Right renal cortex interstitium (tissue), 3 donors: ENCODE results near the gene SEC62. TPM values are rescaled to one million over a fixed set of nuclear protein-coding genes. Genes with fewer than 3 reads are reported as not detected.

Source experiments
- DNase-seq, 3 donors: peaks; one replicate each; pipeline ENCODE4 v3.0.0-alpha.2; 2013; ENCODE audit warnings: low read depth in 3 of 3, low spot score in 2 of 3
- polyA plus RNA-seq, 3 donors: library from polyadenylated mRNA; unstranded; fragments of 120-200 nt; gene quantifications; one replicate each; pipeline ENCODE4 v1.2.1, GENCODE V29; 2013; ENCODE audit not compliant: insufficient read length in 3 of 3

SEC62 gene
- polyA plus RNA-seq, 3 donors: 210 to 215 (median 214) TPM

GRCh38 chr3:169966951-169967915 is 626 bp downstream of the SEC62 start:
- DNase-seq: peak in 2 of 3 donors; percentile 43 to 47

- no peak for DNase-seq
These were observed 1.7 kb downstream of the SEC62 start for GRCh38 chr3:169968224-169968885.

DNA sequence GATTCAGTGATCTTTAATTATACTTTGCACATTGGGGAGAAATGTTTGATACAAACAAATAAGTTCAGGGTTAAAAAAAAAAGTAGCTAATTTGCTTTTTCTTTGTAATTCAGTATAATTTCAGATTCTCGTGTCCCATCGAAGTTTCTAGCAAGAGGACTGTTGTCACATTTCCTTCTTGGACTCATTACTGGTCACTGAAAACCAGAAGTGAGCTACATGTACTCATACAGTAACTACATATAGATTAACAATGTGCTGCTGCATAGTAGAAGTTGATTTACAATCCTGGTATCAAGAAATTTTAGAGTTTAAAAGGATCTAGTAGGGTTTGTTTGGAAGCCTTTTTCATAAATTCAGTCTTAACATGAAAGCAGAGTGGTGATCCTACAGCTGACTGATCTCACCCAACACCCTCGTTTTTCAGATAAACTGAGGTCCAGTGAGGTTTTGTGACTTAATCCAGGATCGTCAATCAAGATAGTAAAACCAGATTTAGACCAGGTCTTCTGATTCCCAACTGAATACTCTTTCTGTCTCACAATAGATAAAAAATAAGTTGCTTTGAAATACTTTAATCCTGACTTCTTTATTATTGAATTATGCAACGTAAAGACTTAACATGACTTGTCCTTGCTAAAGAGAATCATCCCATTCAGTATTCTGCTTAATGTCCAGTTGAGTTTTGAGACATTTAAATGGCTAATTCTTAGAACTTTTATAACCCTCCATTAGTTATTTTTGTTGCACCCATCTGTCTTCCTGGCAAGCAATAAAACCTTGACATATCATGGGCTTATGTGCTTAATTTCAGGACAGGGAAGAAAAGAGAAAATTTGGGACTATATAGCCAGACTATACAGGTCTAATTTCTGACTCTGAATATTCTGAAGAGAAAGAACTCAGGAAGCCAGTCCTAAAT is 2.8 kb downstream of the SEC62 start:
- no peak for DNase-seq

DNA sequence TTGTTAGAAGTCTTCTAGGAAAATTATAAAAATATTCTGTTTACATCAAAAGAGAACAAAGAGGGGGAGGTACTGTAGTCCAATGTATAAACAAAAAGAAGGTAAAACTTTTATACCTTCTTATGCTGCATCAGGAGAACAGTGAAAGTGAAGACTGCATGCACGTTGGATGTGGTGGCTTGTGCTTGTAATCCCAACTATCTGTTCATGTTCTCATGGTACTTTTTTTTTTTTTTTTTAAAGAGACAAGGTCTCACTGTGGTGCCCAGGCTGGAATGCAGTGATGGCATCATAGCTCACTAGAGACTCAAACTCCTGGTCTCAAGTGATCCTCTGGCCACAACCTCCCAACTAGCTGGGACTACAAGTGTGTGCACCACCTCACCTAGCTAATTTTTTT is 4.2 kb downstream of the SEC62 start:
- no peak for DNase-seq

- no peak for DNase-seq
These were observed 4.9 kb downstream of the SEC62 start for GRCh38 chr3:169971522-169971921.

DNA sequence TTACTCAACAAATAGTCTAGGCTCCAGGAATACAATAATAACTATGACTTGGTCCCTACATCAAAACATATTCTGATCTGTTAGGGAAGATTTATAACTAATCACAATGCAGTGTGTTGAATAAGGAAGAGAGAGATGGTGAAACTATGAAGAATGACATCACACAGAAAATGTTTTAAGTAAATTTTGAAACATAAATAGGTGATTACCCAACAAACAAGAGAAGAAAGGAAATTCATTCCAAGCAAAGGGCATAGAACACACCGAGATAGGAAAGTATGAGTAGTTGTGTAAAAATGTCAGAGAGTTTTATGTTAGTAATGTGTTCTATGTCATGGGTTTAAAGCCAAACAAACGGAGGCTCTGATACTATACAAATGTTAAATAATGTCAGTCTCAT is 13.4 kb downstream of the SEC62 start:
- DNase-seq: no peak

DNA sequence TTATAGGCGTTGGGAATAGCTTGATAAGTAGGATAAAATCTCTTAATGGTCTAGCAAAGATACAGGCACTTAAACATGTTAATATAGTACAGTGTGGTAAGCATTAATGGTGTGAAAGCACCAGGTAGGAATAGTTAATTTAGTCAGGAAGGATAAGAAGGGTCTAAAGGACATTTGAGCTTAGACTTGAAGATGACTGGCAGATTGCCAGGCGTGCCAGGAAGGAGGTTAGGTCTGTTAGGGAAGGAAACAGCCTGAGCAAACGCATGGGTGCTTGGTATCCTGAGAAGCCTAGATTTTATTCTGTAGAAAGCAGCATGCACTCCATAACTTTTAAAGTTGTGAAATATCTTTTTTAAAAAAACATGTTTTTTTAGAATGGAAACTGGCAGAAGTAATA is 17.7 kb downstream of the SEC62 start:
- DNase-seq: no peak

DNA sequence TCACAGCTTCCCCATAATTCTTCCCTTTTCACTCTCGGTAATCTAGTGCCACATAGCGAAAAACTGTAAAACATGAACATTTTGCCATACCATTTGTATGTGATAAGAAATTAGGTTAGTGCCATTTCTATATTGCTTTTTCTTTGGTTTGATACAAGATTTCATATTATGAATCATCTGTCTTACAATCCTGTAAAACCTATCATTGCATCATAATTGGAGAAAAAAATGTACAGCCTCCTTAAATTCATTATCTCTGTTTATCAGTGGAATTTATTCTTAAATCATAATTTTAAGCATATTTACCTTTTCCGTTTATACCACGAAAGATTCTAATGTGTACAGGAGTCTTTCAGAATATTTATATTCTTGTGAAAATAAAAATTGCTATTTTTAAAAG is 23.8 kb downstream of the SEC62 start:
- DNase-seq: no peak

DNA sequence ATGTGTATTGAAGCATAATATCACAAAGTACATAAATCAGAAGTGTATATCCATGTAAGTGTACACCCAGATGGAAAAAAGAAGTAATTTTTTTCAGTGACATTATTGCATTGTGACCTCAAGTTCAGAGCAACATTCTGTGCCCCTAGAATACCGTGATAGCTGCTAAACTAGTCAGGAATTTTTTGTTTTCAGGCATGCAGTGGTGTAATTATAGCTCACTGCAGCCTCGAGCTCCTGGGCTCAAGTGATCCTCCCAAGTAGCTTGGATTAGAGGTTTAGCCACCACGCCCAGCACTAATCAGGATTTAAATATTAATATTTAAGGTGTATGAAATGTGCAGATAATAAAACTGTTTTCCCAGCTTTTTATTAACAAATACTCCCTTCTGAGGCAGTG is 25.5 kb downstream of the SEC62 start:
- no peak for DNase-seq

DNA sequence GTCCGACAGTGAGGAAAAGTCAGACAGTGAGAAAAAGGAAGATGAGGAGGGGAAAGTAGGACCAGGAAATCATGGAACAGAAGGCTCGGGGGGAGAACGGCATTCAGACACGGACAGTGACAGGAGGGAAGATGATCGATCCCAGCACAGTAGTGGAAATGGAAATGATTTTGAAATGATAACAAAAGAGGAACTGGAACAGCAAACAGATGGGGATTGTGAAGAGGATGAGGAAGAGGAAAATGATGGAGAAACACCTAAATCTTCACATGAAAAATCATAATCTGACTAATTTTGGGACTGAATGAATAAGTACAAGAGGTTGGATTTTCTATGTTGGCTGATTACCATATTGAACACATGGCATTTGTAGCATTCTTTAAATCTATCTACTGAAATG is 26.2 kb downstream of the SEC62 start:
- DNase-seq: no peak

DNA sequence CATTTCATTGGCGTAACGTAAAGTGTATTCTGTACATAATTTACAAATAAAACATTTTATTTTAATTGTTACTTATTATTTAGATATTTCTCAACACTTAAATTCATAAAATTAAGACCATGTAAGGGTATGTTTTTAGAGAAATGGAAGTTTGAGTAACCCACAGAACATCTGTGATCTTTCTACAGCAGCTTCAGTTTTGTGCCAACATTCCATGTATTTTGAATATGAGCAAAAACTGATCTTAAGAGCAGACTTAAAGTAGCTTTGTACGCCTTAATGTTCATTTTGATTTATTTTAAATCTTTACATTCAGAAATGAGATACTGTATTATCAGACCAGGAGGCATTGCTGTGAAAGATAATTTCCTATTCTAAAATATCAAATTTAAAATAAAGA is 27.2 kb downstream of the SEC62 start:
- no peak for DNase-seq

DNA sequence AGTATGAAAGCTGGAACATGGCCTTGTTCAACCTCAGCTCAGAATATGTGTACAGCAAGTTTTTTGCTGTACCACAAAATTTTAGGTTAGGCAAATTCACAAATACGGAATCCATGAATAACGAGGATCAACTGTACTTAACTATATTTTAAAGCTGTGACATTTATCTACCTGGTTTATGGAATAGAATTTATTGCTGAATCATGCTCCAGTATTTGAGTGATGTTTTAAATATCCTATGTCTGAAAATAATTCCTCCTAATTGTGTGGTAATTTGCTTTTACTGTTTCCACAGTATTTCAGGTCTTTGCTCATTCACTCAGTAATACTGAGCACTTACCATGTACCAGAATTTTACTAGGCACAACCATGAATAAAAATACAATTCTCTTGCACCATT is 29.5 kb downstream of the SEC62 start:
- DNase-seq: no peak

- DNase-seq: no peak
These were observed 32.1 kb downstream of the SEC62 start for GRCh38 chr3:169998668-169999131.

- DNase-seq: no peak
These were observed 32.8 kb downstream of the SEC62 start for GRCh38 chr3:169999433-169999832.

DNA sequence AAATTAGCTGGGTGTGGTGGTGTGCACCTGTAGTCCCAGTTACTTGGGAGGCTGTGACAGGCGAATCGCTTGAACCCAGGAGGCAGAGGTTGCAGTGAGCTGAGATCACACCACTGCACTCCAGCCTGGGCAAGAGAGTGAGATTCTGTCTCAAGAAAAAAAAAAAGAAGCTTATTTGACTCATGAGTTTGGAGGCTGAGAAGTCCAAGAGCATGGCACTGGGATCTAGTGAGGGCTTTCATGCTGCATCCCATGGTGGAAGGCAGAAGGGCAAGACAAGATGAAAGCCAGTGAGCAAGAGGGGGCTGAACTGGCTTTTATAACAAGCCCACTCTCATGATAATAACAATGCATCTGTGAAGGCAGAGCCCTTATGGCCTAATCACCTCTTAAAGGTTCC is 33.4 kb downstream of the SEC62 start:
- DNase-seq: no peak

- no peak for DNase-seq
These were observed 35.6 kb downstream of the SEC62 start for GRCh38 chr3:170002231-170002630.

GRCh38 chr3:170002879-170003278 is 36.3 kb downstream of the SEC62 start:
- no peak for DNase-seq

- DNase-seq: no peak
These were observed 37.3 kb downstream of the SEC62 start for GRCh38 chr3:170003881-170004356.

- no peak for DNase-seq
These were observed 40.5 kb downstream of the SEC62 start for GRCh38 chr3:170007031-170007663.

DNA sequence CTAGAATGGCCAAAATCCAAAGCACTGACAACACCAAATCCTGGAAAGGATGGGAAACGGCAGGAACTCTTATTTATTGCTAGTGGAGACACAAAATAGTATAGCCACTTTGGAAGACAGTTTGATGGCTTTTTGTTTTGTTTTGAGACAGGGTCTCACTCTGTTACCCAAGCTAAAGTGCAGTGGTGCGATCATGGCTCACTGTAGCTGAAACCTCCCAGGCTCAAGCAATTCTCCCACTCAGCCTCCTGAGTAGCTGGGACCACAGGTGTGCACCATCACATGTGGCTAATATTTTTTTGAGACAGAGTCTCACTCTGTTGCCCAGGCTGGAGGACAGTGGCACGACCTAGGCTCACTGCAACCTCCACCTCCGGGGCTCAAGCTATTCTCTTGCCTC is 43.9 kb downstream of the SEC62 start:
- no peak for DNase-seq
